Measurements from ENCODE around the gene SYT9.
"Not testable (repeated sequence)": the region's sequence is repeated elsewhere in the genome, so short reads cannot be mapped to it uniquely, and the experiment has no call there.

Gene SYT9

GRCh38 chr11:7513234-7514098, 261.8 kb downstream of the SYT9 start, which contains the start of gene PPFIBP2:
TSS of gene PPFIBP2 (plus strand) at chr11:7513999. CDS start at chr11:7549476, 35,477 bp downstream.
- peak; percentile 83 for DNase-seq

GRCh38 chr11:7514099-7514591, 262.4 kb downstream of the SYT9 start:
- no peak for DNase-seq

- DNase-seq, result no peak
Observed at GRCh38 chr11:7515447-7515886, 263.8 kb downstream of the SYT9 start.

- DNase-seq, result no peak
Observed at GRCh38 chr11:7516475-7516874, 264.8 kb downstream of the SYT9 start.

GRCh38 chr11:7517743-7518142, 266.0 kb downstream of the SYT9 start:
- DNase-seq, result not testable (repeated sequence)
